NT2/D1 (cell line): ENCODE results near the gene NYAP1.
"Not testable (repeated sequence)": the region's sequence is repeated elsewhere in the genome, so short reads cannot be mapped to it uniquely, and the experiment has no call there.

ENCODE experiments used
- DNase-seq: peaks from one replicate; pipeline ENCODE4 v3.0.0-alpha.2; 2011; ENCODE audit warnings: low read depth, low spot score
- H3K27me3 ChIP-seq: 2 replicates; pipeline ENCODE4 v1.6.0; 2011; ENCODE audit warnings: mild to moderate bottlenecking; ENCODE audit not compliant: insufficient read length, insufficient read depth
- H3K36me3 ChIP-seq: 2 replicates; pipeline ENCODE4 v1.6.1; 2011; ENCODE audit warnings: mild to moderate bottlenecking, low read length, mixed read lengths; ENCODE audit not compliant: insufficient read depth, insufficient read length
- H3K4me1 ChIP-seq: 2 replicates; pipeline ENCODE4 v1.5.1; 2011; ENCODE audit not compliant: insufficient read depth, insufficient read length
- H3K4me3 ChIP-seq: 2 replicates; pipeline ENCODE4 v1.5.1; 2011; ENCODE audit warnings: low read depth; ENCODE audit not compliant: insufficient read length
- H3K9ac ChIP-seq: 2 replicates; pipeline ENCODE4 v1.6.0; 2011; ENCODE audit warnings: low read depth; ENCODE audit not compliant: insufficient read length
- H3K9me3 ChIP-seq: 2 replicates; pipeline ENCODE4 v1.5.1; 2011; ENCODE audit warnings: mild to moderate bottlenecking, low read length; ENCODE audit not compliant: insufficient read depth
- SUZ12 ChIP-seq: IDR thresholded peaks from 2 replicates; pipeline ENCODE4 v1.6.1; 2011; ENCODE audit not compliant: insufficient read length, insufficient read depth; ENCODE audit errors: extremely low read depth
- YY1 ChIP-seq: IDR thresholded peaks from 2 replicates; pipeline ENCODE4 v1.6.1; 2011; ENCODE audit not compliant: insufficient read length, insufficient read depth
- ZNF274 ChIP-seq: IDR thresholded peaks from 2 replicates; pipeline ENCODE4 v1.6.1; 2011; ENCODE audit warnings: mild to moderate bottlenecking, low read depth, low read length

Gene NYAP1

DNA sequence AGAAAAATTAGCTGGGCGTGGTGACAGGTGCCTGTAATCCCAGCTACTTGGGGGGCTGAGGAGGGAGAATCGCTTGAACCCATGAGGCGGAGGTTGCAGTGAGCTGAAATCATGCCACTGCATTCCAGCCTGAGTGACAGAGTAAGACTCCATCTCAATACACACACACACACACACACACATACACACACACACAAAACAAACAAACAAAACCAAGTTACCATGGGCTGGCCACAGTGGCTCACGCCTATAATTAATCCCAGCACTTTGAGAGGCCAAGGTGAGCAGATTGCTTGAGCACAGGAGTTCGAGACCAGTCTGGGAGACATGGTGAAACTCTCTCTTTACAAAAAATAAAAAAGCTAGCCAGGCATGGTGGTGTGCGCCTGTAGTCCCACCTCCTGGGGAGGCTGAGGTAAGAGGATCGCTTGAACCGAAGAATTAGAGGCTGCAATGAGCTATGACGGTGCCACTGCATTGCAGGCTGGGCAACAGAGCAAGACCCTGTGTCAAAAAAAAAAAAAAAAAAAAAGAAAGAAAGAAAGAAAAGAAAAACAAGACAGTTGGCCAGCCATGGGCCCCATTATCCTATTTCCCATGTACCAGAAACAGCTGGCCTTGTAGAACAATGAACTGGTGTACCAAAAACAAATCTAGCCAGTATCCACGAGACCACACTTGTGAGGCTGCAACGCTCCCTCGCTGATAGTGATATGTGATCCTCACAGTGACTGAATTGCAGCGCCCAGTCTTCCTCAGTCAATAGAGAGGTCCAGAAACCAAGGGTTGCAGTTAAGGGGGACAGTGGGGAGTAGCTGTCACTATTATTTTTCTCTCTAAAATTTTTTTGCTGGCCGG lies 48.7 kb downstream of the NYAP1 start:
- H3K4me1 ChIP-seq = no peaks in the 10 kb centered on the region
- TF ChIP-seq SUZ12 (no peak), YY1 (no peak), ZNF274 (no peak)
- no peak for DNase-seq
- H3K9me3 ChIP-seq = no peaks in the 10 kb centered on the region
- H3K27me3 ChIP-seq = no peaks in the 10 kb centered on the region
- no peak overlapping the region for H3K4me3 ChIP-seq
- no peak overlapping the region for H3K9ac ChIP-seq
- H3K36me3 ChIP-seq = no peaks in the 10 kb centered on the region

DNA sequence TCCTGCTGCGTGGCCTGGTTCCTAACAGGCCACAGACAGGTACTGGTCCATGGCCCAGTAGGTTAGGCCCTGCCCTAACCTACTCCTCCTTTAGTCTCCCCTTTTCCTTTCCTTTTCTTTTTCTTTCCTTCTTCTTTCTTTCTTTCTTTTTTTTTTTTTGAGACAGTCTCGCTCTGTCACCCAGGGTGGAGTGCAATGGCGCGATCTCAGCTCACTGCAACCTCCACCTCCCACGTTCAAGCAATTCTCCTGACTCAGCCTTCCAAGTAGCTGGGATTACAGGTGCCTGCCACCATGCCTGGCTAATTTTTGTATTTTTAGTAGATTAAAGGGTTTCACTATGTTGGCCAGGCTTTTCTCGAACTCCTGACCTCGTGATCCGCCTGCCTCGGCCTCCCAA lies 52.3 kb downstream of the NYAP1 start:
- H3K4me1 ChIP-seq, DNase-seq, H3K4me3 ChIP-seq, H3K36me3 ChIP-seq, H3K9me3 ChIP-seq: not testable (repeated sequence)
- peaks cover 11% of the 10 kb centered on the region for H3K27me3 ChIP-seq
- peak overlapping the region; percentile 17 for H3K9ac ChIP-seq

DNA sequence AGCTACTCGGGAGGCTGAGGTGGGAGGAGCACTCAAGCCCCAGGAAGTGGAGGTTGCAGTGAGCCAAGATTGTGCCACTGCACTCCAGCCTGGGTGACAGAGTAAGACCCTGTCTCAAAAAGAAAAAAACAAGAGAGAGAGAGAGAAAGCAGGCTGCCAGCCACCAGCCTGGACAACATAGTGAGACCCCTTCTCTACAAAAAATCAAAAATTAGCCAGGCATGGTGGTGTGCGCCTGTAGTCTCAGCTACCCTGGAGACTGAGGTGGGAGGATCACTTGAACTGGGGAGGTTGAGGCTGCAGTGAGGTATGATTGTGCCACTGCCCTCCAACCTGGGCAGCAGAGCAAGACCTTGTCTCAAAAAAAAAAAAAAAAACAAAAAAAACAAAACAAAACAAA lies 53.0 kb downstream of the NYAP1 start:
- not testable (repeated sequence) for H3K4me1 ChIP-seq, H3K9ac ChIP-seq, H3K4me3 ChIP-seq, H3K36me3 ChIP-seq, H3K9me3 ChIP-seq, DNase-seq
- H3K27me3 ChIP-seq = peaks cover 11% of the 10 kb centered on the region

DNA sequence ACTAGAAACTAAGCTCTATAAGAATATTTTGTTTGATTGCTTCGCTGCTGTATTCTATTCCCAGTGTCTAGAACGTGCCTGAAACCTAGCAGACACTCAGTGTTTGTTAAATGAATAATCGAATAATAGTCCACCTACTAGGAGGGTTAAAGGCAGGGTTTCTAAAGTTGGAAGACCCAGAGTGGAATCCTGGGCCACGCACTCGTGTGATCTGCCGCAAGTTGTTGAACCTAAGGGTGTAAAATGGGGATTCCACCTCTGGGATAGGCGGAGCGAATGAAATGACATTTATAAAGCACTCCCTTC lies 54.6 kb downstream of the NYAP1 start:
- TF ChIP-seq ZNF274 (no peak), SUZ12 (no peak), YY1 (no peak)
- no peak for DNase-seq
- Histone ChIP-seq H3K27me3 (peaks cover 11% of the 10 kb centered on the region), H3K36me3 (no peaks in the 10 kb centered on the region), H3K4me3 (peak overlapping the region; percentile 23), H3K9ac (peak overlapping the region; percentile 56), H3K9me3 (no peaks in the 10 kb centered on the region), H3K4me1 (peaks cover 6% of the 10 kb centered on the region)

DNA sequence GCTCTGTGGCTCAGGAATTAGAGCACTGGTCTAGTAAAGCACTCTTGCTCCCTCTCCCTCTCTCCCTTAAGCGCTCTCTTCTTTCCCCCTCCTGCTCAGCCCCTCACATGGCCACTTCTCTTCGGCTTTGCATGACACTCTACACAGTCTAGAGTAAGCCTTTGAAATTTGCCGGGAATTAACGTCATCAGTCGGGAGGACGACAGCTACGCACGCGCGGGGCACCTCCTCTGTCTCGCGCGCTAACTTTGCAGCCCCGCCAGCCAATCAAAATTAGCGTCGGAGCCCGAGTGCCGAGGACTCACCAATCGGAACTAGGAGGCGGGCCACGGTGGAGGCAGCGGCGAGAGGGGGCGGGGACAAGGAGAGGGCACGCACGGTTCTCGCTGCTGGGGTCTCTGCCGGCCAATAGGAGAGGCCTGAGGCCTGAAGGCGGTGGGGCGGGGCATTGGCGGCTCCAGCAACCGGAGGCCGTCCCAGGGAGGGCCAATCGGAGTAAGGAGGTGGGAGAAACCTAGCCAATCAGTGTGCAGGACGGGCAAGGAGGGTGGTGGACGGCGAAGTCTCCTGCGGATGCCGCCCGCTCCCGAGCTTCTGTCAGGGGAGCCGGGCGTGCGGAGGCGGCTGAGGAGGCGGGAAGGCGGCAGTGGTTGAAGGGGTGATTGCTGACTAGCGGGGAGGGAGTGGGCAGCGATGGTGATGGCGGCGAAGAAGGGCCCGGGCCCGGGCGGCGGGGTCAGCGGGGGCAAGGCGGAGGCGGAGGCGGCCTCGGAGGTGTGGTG lies 55.1 kb downstream of the NYAP1 start, which contains the start of gene AGFG2:
Gene AGFG2 (plus strand): TSS at position 550 of the 782 bp plus-strand sequence. CDS start 144 bp downstream, at position 694.
- Histone ChIP-seq H3K4me3 (peak within 1 kb of the TSS; percentile 60), H3K9me3 (no peaks in the 10 kb centered on the region), H3K27me3 (peaks cover 11% of the 10 kb centered on the region), H3K4me1 (peaks cover 6% of the 10 kb centered on the region), H3K36me3 (no peaks in the 10 kb centered on the region), H3K9ac (peak within 1 kb of the TSS; percentile 67)
- TF ChIP-seq YY1 (no peak), SUZ12 (no peak), ZNF274 (no peak)
- DNase-seq = peak; percentile 100

DNA sequence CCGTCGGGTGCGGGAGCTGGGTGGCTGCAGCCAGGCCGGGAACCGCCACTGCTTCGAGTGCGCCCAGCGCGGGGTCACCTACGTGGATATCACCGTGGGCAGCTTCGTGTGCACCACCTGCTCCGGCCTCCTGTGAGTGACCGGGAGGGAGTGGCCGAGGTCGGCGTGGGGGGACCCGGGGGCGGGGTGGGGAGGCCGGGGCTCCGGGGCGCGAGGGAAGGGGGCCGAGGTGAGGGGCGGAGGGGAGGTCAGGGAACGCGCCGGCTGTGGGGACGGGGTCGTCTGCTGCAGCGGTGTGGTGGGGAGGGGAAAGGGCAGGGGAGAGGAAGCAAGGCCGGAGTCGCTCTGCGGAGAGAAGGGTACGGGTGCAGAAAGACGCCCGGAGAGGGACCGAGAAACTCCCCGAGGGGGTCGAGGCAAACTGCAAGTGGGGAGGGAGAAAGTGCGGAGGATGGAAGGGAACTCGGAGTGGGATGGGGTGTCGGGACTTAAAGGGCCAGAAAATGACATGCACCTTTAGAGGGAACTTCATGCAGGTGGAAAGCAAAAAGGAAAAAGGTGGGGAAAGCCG lies 55.8 kb downstream of the NYAP1 start:
- H3K36me3 ChIP-seq = no peaks in the 10 kb centered on the region
- peaks cover 11% of the 10 kb centered on the region for H3K27me3 ChIP-seq
- TF ChIP-seq YY1 (no peak), SUZ12 (no peak), ZNF274 (no peak)
- peak overlapping the region; percentile 60 for H3K4me3 ChIP-seq
- peaks cover 6% of the 10 kb centered on the region for H3K4me1 ChIP-seq
- H3K9ac ChIP-seq = peak overlapping the region; percentile 67
- DNase-seq = no peak
- no peaks in the 10 kb centered on the region for H3K9me3 ChIP-seq

DNA sequence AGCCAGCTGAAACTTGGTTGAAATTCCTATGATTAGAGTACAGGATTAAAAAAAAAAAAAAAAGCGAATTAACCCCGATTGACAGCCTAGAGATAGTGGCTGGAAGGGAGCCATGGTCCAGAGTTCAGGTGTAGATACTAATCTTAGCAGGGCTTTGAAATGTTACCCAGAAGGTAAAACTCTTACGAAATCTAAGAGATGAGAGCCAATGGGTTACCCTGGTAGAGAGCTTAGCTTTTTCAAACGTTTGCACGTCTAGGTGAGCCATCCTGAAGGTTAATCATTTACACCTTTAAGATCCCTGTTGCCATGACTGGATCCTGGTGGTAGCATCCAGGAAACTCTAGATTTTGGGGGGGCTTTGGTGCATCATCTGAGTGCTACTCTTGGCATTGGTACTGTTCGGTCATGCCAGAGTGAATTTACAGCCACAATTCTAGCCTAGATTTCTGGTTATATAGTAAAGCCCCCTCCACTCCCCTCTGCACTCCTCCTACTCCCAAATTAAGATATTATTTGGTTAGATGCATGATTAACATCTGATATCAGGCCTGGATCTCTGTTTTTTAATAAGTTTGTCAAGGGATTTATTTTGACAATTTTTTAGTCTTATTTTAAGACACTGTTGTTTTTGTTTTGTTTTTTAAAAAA lies 56.5 kb downstream of the NYAP1 start:
- DNase-seq = no peak
- Histone ChIP-seq H3K9me3 (no peaks in the 10 kb centered on the region), H3K9ac (peak overlapping the region; percentile 64), H3K4me1 (peaks cover 6% of the 10 kb centered on the region), H3K36me3 (no peaks in the 10 kb centered on the region), H3K4me3 (peak overlapping the region; percentile 60), H3K27me3 (peaks cover 11% of the 10 kb centered on the region)
- TF ChIP-seq SUZ12 (no peak), ZNF274 (no peak), YY1 (no peak)

DNA sequence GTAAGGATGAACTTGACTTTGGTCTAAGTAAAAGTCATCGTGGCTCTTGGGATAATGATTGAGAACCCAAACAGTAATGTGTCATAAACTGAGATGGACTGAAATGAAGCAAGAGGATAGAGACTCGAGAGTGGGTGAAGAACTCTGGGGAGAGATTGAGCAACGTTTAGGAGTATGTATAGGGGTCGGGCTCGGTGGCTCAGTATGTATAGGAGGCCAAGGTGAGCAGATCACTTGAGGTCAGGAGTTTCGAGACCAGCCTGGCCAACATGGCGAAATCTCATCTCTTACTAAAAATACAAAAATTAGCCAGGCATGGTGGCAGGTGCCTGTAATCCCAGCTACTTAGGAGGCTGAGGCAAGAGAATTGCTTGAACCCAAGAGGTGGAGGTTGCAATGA lies 57.6 kb downstream of the NYAP1 start:
- not testable (repeated sequence) for H3K4me1 ChIP-seq, DNase-seq, H3K9ac ChIP-seq, H3K4me3 ChIP-seq, H3K36me3 ChIP-seq, H3K9me3 ChIP-seq
- H3K27me3 ChIP-seq = peaks cover 11% of the 10 kb centered on the region
